AG04450 (cell line): ENCODE results near the gene ATP12A. TPM values are rescaled to one million over a fixed set of nuclear protein-coding genes. Genes with fewer than 3 reads are reported as not detected.

Source experiments
- CTCF ChIA-PET: fragments of 300-600, 350-600 bp; formaldehyde crosslinking; extraction: SDS; loops from one replicate; lab custom pipeline; 2022; ENCODE audit warnings: antibody characterized with exemption, inconsistent platforms; lab: Charles Lee
- POLR2A ChIA-PET: fragments of 350-600 bp; formaldehyde crosslinking; extraction: SDS; loops from one replicate; lab custom pipeline; 2021; ENCODE audit warnings: antibody characterized with exemption, inconsistent platforms; lab: Yijun Ruan, JAX
- DNase-seq: peaks from one replicate; pipeline ENCODE4 v3.0.0-alpha.2; 2011; ENCODE audit warnings: low read depth, low spot score
- H3K27ac ChIP-seq: one replicate; pipeline ENCODE4 v1.5.1; 2012; ENCODE audit warnings: low read depth, low read length, control low read depth
- H3K27me3 ChIP-seq: one replicate; pipeline ENCODE4 v1.6.0; 2012; ENCODE audit warnings: low read length; ENCODE audit not compliant: control insufficient read depth, insufficient read depth
- H3K4me3 ChIP-seq: 2 replicates; pipeline ENCODE4 v1.5.1; 2011; ENCODE audit warnings: mild to moderate bottlenecking, low read depth, low read length, control low read depth
- H3K9me3 ChIP-seq: 2 replicates; pipeline ENCODE4 v1.5.1; 2012; ENCODE audit warnings: low read length; ENCODE audit not compliant: control insufficient read depth, insufficient read depth
- polyA plus RNA-seq: library from polyadenylated mRNA; depleted of rRNA; stranded (reverse); fragments of >200 nt; gene quantifications from 2 replicates; pipeline ENCODE4 v1.2.3, GENCODE V29; 2011
- TF ChIP-seq, protein P1 (sequence below): IDR thresholded peaks from 2 replicates; pipeline ENCODE4 v1.5.1; 2011; ENCODE audit warnings: low read depth, low read length, control low read depth, inconsistent platforms

Gene ATP12A
- polyA plus RNA-seq, 1 experiment = not detected

- Histone ChIP-seq H3K27me3 (peaks cover 6% of the 10 kb centered on the region), H3K4me3 (no peak overlapping the region), H3K9me3 (no peaks in the 10 kb centered on the region), H3K27ac (no peak overlapping the region)
- DNase-seq = no peak
- TF ChIP-seq, protein P1, sequence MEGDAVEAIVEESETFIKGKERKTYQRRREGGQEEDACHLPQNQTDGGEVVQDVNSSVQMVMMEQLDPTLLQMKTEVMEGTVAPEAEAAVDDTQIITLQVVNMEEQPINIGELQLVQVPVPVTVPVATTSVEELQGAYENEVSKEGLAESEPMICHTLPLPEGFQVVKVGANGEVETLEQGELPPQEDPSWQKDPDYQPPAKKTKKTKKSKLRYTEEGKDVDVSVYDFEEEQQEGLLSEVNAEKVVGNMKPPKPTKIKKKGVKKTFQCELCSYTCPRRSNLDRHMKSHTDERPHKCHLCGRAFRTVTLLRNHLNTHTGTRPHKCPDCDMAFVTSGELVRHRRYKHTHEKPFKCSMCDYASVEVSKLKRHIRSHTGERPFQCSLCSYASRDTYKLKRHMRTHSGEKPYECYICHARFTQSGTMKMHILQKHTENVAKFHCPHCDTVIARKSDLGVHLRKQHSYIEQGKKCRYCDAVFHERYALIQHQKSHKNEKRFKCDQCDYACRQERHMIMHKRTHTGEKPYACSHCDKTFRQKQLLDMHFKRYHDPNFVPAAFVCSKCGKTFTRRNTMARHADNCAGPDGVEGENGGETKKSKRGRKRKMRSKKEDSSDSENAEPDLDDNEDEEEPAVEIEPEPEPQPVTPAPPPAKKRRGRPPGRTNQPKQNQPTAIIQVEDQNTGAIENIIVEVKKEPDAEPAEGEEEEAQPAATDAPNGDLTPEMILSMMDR = no peak
- POLR2A ChIA-PET = no interaction called here
- CTCF ChIA-PET = interaction anchor here (2.0 kb wide), 1 partner anchor 63 kb away, joined by 9 read pairs; no protein-coding TSS in a partner anchor
These were observed 11.1 kb upstream of the ATP12A start for GRCh38 chr13:24668955-24669582.

DNA sequence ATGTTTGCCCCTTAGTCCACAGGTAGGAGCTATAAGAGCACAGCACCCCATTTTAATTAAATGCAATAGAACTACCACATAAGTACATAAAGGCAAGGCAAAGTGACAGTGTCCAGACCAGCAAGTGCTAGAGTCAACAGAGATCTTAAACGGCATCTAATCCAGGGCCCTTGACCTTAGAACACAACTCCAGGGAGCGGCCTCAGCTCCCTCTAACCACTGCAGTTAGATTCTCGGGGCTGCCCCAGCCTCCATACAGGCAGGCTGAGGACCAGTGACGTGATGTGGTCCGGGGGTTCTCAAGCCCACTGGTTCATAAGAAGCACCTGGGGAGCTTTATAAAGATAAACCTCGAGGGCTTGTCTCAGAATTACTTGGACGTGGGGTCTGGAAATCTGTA, 10.0 kb upstream of the ATP12A start:
- peaks cover 6% of the 10 kb centered on the region for H3K27me3 ChIP-seq
- TF ChIP-seq, protein P1 = no peak
- DNase-seq = no peak
- no peaks in the 10 kb centered on the region for H3K9me3 ChIP-seq
- H3K4me3 ChIP-seq = no peak overlapping the region
- no peak overlapping the region for H3K27ac ChIP-seq
- ChIA-PET CTCF (interaction anchor here (0.6 to 2.0 kb wide), 4 partner anchors 15 to 578 kb away, joined by 3 to 9 read pairs (median 4); no protein-coding TSS in a partner anchor), POLR2A (no interaction called here)

GRCh38 chr13:24670961-24671381, 9.2 kb upstream of the ATP12A start:
- Histone ChIP-seq H3K4me3 (no peak overlapping the region), H3K27me3 (peaks cover 14% of the 10 kb centered on the region), H3K27ac (no peak overlapping the region), H3K9me3 (no peaks in the 10 kb centered on the region)
- ChIA-PET POLR2A (no interaction called here), CTCF (interaction anchor here (2.0 kb wide), 1 partner anchor 65 kb away, joined by 9 read pairs; no protein-coding TSS in a partner anchor)
- TF ChIP-seq, protein P1 = no peak; the same call in 1 of the 2 replicates
- DNase-seq = no peak

GRCh38 chr13:24671386-24672113, 8.7 kb upstream of the ATP12A start:
- Histone ChIP-seq H3K27me3 (peaks cover 17% of the 10 kb centered on the region), H3K27ac (peak overlapping the region; percentile 82), H3K4me3 (peak overlapping the region; percentile 47), H3K9me3 (no peaks in the 10 kb centered on the region)
- ChIA-PET POLR2A (interaction anchor here (0.6 kb wide), 1 partner anchor 669 kb away, joined by 3 read pairs; no protein-coding TSS in a partner anchor), CTCF (interaction anchor here (0.7 to 2.8 kb wide), 6 partner anchors 11 to 157 kb away, joined by 3 to 27 read pairs (median 10); no protein-coding TSS in a partner anchor)
- TF ChIP-seq, protein P1 = peak; percentile 86
- DNase-seq = peak; percentile 61
